Stomach (tissue), 9 donors: ENCODE measurements around the gene CAPN3. TPM values are rescaled to one million over a fixed set of nuclear protein-coding genes. Genes with fewer than 3 reads are reported as not detected.

Experiments used
- DNase-seq, 2 donors: peaks; one replicate each; pipeline versions ENCODE4 v3.0.0 to v3.0.0-alpha.2; 2013 to 2019
- H3K27ac ChIP-seq, 5 donors: fragments of 200-600 bp in 4 of 5; sonication (generic) in 4 of 5; one replicate each; pipeline ENCODE4 v1.5.1; 2013 to 2019; ENCODE audit warnings: mild to moderate bottlenecking in 1 of 5, moderate library complexity in 1 of 5
- H3K27me3 ChIP-seq, 3 donors: fragments of 200-600 bp; sonication (generic); one replicate each; pipeline ENCODE4 v1.5.1; 2017 to 2019; ENCODE audit warnings: mixed run types in 1 of 3
- H3K36me3 ChIP-seq, 4 donors: fragments of 200-600 bp; sonication (generic); 1 replicate in 3 of 4; 2 replicates in 1 of 4; pipeline ENCODE4 v1.5.1; 2016 to 2019
- H3K4me1 ChIP-seq, 4 donors: fragments of 200-600 bp; sonication (generic); one replicate each; pipeline ENCODE4 v1.5.1; 2016 to 2019
- H3K4me3 ChIP-seq, 4 donors: fragments of 200-600 bp; sonication (generic) in 3 of 4; one replicate each; pipeline ENCODE4 v1.5.1; 2016 to 2019; ENCODE audit warnings: mild to moderate bottlenecking in 1 of 4
- H3K9me3 ChIP-seq, 4 donors: fragments of 200-600 bp; sonication (generic); one replicate each; pipeline ENCODE4 v1.5.1; 2016 to 2019
- EP300 ChIP-seq: sonication (generic); formaldehyde crosslinking; IDR thresholded peaks from one replicate; pipeline ENCODE4 v1.6.1; 2017; ENCODE audit warnings: antibody characterized with exemption
- POLR2A ChIP-seq, 4 donors: fragments of 450-650 bp; IDR thresholded peaks; one replicate each; pipeline ENCODE4 v1.6.1; 2016; ENCODE audit warnings: antibody characterized with exemption in 4 of 4, control low read depth in 2 of 4, mild to moderate bottlenecking in 1 of 4, moderate library complexity in 1 of 4
- POLR2AphosphoS5 ChIP-seq, 3 donors: sonication (generic); formaldehyde crosslinking; IDR thresholded peaks; one replicate each; pipeline ENCODE4 v1.6.1; 2016; ENCODE audit warnings: antibody characterized with exemption in 3 of 3
- WGBS, 5 donors: extraction: QIAGEN DNeasy Blood & Tissue Kit in 3 of 5; methylation state at CpG; one replicate each; pipeline versions ENCODE4 v1.1.5 to v1.1.7; 2013 to 2018; 5-methylcytosine and 5-hydroxymethylcytosine counted together
- intact Hi-C: fragments of 100-400 bp; cut with DNase I; formaldehyde crosslinking; loops from one replicate; pipeline ENCODE4 v1.15.1; 2023; ENCODE audit warnings: low total_unique reads
- polyA plus RNA-seq, 3 donors: library from polyadenylated mRNA; stranded (reverse); fragments of 200-250 nt; gene quantifications; one replicate each; pipeline ENCODE4 v1.2.3, GENCODE V29; 2013
- total RNA-seq, 5 donors: library from RNA; depleted of rRNA; stranded (reverse); fragments of >200 nt; gene quantifications; one replicate each; pipeline versions ENCODE4 v1.1.0 to v1.2.3, GENCODE V29; 2014 to 2016
- TF ChIP-seq, protein P1 (sequence below), 7 experiments: fragments of 450-650 bp in 4 of 7; fragments of 200-600 bp in 3 of 7; sonication (generic) in 3 of 7; IDR thresholded peaks; one replicate each; pipeline ENCODE4 v1.5.1; 2016 to 2019; ENCODE audit warnings: antibody characterized with exemption in 7 of 7, control low read depth in 2 of 7, mild to moderate bottlenecking in 1 of 7
- donor health status: healthy with polysubstance abuse.
- donor health status: Bipolar disorder and iron deficiency.
- donor health status: healthy.

CAPN3 gene
- total and polyA plus RNA-seq, 8 donors: 0.29 to 244 (median 10.9) TPM

DNA sequence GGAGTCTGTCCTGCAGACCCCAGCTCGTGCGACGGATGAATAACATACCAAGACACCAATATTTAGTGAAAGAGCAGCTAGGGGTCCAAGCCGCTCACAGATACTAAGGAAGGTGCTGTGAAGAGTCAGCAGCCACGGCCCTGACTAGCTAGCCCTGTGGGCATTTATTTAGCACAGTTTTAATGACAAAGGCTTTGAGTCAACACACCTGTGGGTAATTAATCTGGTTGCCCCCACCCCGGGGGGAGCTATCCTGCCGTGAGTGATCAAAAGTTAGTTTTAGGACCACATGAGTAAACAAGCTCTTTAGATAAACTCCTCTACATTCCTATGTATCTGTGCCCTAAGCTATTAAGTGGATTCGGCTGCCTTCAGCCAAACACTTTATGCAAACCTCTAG lies 18.7 kb downstream of the CAPN3 start:
- intact Hi-C loops: no loop called here
- TF ChIP-seq EP300: no peak
- TF ChIP-seq POLR2AphosphoS5 (IDR thresholded peaks at IDR 0.05): no peak
- no peak for TF ChIP-seq POLR2A (IDR thresholded peaks at IDR 0.05)
- TF ChIP-seq, protein P1, sequence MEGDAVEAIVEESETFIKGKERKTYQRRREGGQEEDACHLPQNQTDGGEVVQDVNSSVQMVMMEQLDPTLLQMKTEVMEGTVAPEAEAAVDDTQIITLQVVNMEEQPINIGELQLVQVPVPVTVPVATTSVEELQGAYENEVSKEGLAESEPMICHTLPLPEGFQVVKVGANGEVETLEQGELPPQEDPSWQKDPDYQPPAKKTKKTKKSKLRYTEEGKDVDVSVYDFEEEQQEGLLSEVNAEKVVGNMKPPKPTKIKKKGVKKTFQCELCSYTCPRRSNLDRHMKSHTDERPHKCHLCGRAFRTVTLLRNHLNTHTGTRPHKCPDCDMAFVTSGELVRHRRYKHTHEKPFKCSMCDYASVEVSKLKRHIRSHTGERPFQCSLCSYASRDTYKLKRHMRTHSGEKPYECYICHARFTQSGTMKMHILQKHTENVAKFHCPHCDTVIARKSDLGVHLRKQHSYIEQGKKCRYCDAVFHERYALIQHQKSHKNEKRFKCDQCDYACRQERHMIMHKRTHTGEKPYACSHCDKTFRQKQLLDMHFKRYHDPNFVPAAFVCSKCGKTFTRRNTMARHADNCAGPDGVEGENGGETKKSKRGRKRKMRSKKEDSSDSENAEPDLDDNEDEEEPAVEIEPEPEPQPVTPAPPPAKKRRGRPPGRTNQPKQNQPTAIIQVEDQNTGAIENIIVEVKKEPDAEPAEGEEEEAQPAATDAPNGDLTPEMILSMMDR (IDR thresholded peaks at IDR 0.05): no peak
- 66 to 77% (median 72%) methylated on average over 8 of the region's 8 CpGs for WGBS, 5 donors

DNA sequence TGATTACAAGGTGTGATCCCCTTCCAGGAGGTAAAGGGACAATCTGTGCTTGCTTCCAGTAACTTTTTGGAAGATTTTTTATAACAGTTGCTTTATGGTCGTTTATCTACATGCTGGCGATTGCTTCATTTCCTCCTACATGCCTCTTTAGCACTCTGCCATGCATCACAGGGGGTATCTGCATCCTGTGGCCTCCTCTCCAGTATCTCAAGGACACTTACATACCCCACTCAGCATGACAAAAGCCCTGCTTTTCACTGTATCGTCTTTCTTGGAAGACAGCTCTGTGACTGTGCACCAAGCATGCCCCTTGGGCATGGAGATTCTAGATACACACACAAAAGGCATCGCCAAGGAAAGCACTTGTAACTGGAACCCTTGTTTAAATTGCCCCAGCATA lies 25.3 kb downstream of the CAPN3 start:
- no peak overlapping the region for H3K4me3 ChIP-seq
- no peaks in the 10 kb centered on the region for H3K27me3 ChIP-seq
- WGBS, 5 donors: 63 to 81% (median 70%) methylated on average over 4 of the region's 4 CpGs
- no peaks in the 10 kb centered on the region for H3K4me1 ChIP-seq
- intact Hi-C loops: no loop called here
- H3K36me3 ChIP-seq: peaks cover 0 to 27% (median 6%) of the 10 kb centered on the region in 4 donors
- H3K27ac ChIP-seq: no peak overlapping the region
- TF ChIP-seq, protein P1 (IDR thresholded peaks at IDR 0.05): no peak
- TF ChIP-seq EP300 (no peak), POLR2A (IDR thresholded peaks at IDR 0.05) (no peak), POLR2AphosphoS5 (IDR thresholded peaks at IDR 0.05) (no peak)
- no peak for DNase-seq
- H3K9me3 ChIP-seq: no peaks in the 10 kb centered on the region

More for the DNA sequence above, 18.7 kb downstream of the CAPN3 start:
- H3K36me3 ChIP-seq: no peaks in the 10 kb centered on the region
- H3K27me3 ChIP-seq: no peaks in the 10 kb centered on the region
- no peak overlapping the region for H3K4me3 ChIP-seq
- no peaks in the 10 kb centered on the region for H3K4me1 ChIP-seq
- no peak for DNase-seq
- no peak overlapping the region for H3K27ac ChIP-seq
- H3K9me3 ChIP-seq: peaks cover 0 to 10% (median 4%) of the 10 kb centered on the region in 4 donors

DNA sequence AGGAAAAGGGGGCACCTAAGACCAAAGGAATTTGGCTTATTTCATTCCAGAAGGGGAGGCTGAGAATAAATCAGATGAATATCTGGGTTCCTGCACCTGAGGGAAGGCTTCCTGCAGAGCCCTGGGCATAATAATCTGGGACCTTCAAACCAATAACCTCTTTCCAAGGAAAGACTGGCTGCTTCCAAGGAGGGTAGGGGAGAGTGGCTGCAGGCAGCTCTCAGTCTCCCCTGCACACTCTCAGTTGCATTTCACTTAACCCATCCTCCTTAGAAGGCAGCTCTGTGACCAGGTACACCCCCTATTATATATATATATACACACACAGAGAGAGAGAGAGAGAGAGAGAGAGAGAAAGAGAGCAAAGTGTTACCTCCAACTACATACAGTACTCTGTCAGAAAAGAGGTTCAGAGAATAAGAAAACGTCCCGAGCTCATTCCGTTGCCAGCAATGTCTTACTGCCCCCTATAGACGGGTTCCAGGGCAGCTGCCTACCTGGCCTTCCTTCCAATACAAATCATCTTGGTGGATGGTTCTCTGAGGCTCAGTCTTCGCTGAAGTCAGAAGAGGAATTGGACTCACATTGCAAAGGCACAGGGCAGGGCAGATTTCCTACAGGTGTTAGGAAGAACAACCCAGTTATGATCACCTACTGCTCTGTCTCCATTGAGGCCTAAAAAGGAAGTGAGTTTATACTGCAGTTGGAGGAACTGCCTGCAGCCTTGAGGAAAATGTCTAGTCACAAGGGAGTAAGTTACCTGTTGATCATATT lies 26.1 kb downstream of the CAPN3 start:
- Histone ChIP-seq H3K27ac (no peak overlapping the region), H3K4me1 (no peaks in the 10 kb centered on the region), H3K27me3 (no peaks in the 10 kb centered on the region), H3K9me3 (no peaks in the 10 kb centered on the region), H3K36me3 (peaks cover 0 to 27% (median 6%) of the 10 kb centered on the region in 4 donors), H3K4me3 (no peak overlapping the region)
- intact Hi-C loops: no loop called here
- DNase-seq: peak; percentile 31 to 71
- WGBS, 5 donors: 33 to 54% (median 38%) methylated on average over 5 of the region's 5 CpGs
- TF ChIP-seq POLR2A (IDR thresholded peaks at IDR 0.05) (no peak), EP300 (no peak), POLR2AphosphoS5 (IDR thresholded peaks at IDR 0.05) (no peak)
- TF ChIP-seq, protein P1 (IDR thresholded peaks at IDR 0.05): peak in 2 of 7 experiments; percentile 14 to 37

DNA sequence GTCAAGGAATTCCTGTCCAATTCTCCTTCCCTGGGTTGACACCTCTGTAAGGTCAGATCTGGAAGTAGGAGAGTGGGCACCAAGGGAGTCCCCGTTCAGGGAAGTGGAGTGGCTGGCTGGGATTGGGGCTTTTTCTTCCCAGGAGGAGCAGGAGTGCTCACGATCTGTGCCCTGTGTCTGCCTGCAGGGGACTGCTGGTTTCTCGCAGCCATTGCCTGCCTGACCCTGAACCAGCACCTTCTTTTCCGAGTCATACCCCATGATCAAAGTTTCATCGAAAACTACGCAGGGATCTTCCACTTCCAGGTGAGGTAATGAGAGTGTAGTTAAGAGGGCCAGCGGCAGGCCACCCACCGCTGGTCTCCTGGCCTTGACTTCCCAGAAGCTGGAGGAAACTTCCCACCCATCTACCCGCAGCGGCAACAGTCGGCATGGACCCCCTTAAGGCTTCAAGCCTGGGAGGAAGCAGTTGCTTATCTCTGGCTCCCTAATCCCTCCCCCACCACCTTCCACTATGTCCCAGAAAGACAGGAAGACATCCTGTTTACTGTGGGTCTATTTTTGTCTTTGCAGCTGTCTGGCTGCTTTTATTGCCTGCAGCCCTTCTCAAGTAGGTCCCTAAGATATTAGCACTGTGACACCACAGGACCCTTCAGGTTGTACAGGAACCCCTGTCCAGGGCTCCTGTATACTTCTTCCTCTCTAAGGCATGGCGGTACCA lies 26.8 kb downstream of the CAPN3 start:
- Histone ChIP-seq H3K9me3 (no peaks in the 10 kb centered on the region), H3K27ac (no peak overlapping the region), H3K4me3 (no peak overlapping the region), H3K4me1 (no peaks in the 10 kb centered on the region), H3K27me3 (no peaks in the 10 kb centered on the region), H3K36me3 (peaks cover 0 to 27% (median 6%) of the 10 kb centered on the region in 4 donors)
- DNase-seq: peak in 1 of 2 donors; percentile 37
- 79 to 89% (median 85%) methylated on average over 11 to 12 of the region's 12 CpGs for WGBS, 5 donors
- intact Hi-C loops: no loop called here
- TF ChIP-seq, protein P1 (IDR thresholded peaks at IDR 0.05): no peak
- TF ChIP-seq POLR2AphosphoS5 (IDR thresholded peaks at IDR 0.05): no peak
- no peak for TF ChIP-seq POLR2A (IDR thresholded peaks at IDR 0.05)
- no peak for TF ChIP-seq EP300
